ENCODE measurements around the gene CHRD.

Gene CHRD

GRCh38 chr3:184419171-184419570, 39.3 kb downstream of the CHRD start:
- H3K36me3 ChIP-seq (ENCODE audit: control insufficient read depth, low read length): no peaks in the 10 kb centered on the region
- H3K9me2 ChIP-seq (replicated peaks; ENCODE audit: control insufficient read depth, low read length): no peaks in the 10 kb centered on the region
- TF ChIP-seq EZH2phosphoT487 (IDR thresholded peaks at IDR 0.05; ENCODE audit: borderline replicate concordance, low read length) (no peak), CTCF (IDR thresholded peaks at IDR 0.05; ENCODE audit: low read depth, low read length, poor library complexity, severe bottlenecking) (no peak)
- H3K4me2 ChIP-seq (ENCODE audit: low read length): no peak overlapping the region
- H3K27ac ChIP-seq (ENCODE audit: low read depth, low read length): no peak overlapping the region
- no peak overlapping the region for H3K4me3 ChIP-seq (ENCODE audit: low read length)
- H3K27me3 ChIP-seq (ENCODE audit: control insufficient read depth, low read length): peaks cover 3% of the 10 kb centered on the region; the same call in 1 of the 2 replicates
- H4K20me1 ChIP-seq (ENCODE audit: control insufficient read depth, insufficient read depth, low read depth, low read length): no peaks in the 10 kb centered on the region
- no peaks in the 10 kb centered on the region for H3K9me3 ChIP-seq (ENCODE audit: control insufficient read depth, insufficient read depth, low read length)
- H3K4me1 ChIP-seq (ENCODE audit: control insufficient read depth, low read length): no peaks in the 10 kb centered on the region
- no peaks in the 10 kb centered on the region for H3K79me2 ChIP-seq (ENCODE audit: control insufficient read depth, low read length)
- no peaks in the 10 kb centered on the region for H3F3A ChIP-seq (ENCODE audit: control insufficient read depth, insufficient read depth)

- Histone ChIP-seq H3K9me3 (ENCODE audit: control insufficient read depth, insufficient read depth, low read length) (no peaks in the 10 kb centered on the region), H3K4me2 (ENCODE audit: low read length) (no peak overlapping the region), H3F3A (ENCODE audit: control insufficient read depth, insufficient read depth) (no peaks in the 10 kb centered on the region), H3K9me2 (replicated peaks; ENCODE audit: control insufficient read depth, low read length) (no peaks in the 10 kb centered on the region), H3K36me3 (ENCODE audit: control insufficient read depth, low read length) (no peaks in the 10 kb centered on the region), H3K79me2 (ENCODE audit: control insufficient read depth, low read length) (no peaks in the 10 kb centered on the region), H3K4me1 (ENCODE audit: control insufficient read depth, low read length) (no peaks in the 10 kb centered on the region), H3K4me3 (ENCODE audit: low read length) (no peak overlapping the region), H4K20me1 (ENCODE audit: control insufficient read depth, insufficient read depth, low read depth, low read length) (no peaks in the 10 kb centered on the region), H3K27ac (ENCODE audit: low read depth, low read length) (no peak overlapping the region), H3K27me3 (ENCODE audit: control insufficient read depth, low read length) (peaks cover 6% of the 10 kb centered on the region; the same call in 1 of the 2 replicates)
- TF ChIP-seq CTCF (IDR thresholded peaks at IDR 0.05; ENCODE audit: low read depth, low read length, poor library complexity, severe bottlenecking) (no peak), EZH2phosphoT487 (IDR thresholded peaks at IDR 0.05; ENCODE audit: borderline replicate concordance, low read length) (no peak)
Observed at GRCh38 chr3:184423561-184423960, 43.7 kb downstream of the CHRD start.

GRCh38 chr3:184426691-184427141, 46.9 kb downstream of the CHRD start:
- Histone ChIP-seq H3K9me2 (replicated peaks; ENCODE audit: control insufficient read depth, low read length) (no peaks in the 10 kb centered on the region), H3F3A (ENCODE audit: control insufficient read depth, insufficient read depth) (peaks cover 3% of the 10 kb centered on the region; the same call in 1 of the 2 replicates), H4K20me1 (ENCODE audit: control insufficient read depth, insufficient read depth, low read depth, low read length) (no peaks in the 10 kb centered on the region), H3K27ac (ENCODE audit: low read depth, low read length) (no peak overlapping the region), H3K4me3 (ENCODE audit: low read length) (no peak overlapping the region), H3K4me1 (ENCODE audit: control insufficient read depth, low read length) (peaks cover 4% of the 10 kb centered on the region), H3K27me3 (ENCODE audit: control insufficient read depth, low read length) (peaks cover 7% of the 10 kb centered on the region; the same call in 1 of the 2 replicates), H3K36me3 (ENCODE audit: control insufficient read depth, low read length) (no peaks in the 10 kb centered on the region), H3K79me2 (ENCODE audit: control insufficient read depth, low read length) (no peaks in the 10 kb centered on the region), H3K9me3 (ENCODE audit: control insufficient read depth, insufficient read depth, low read length) (no peaks in the 10 kb centered on the region; the same call in 1 of the 2 replicates), H3K4me2 (ENCODE audit: low read length) (no peak overlapping the region)
- no peak for TF ChIP-seq CTCF (IDR thresholded peaks at IDR 0.05; ENCODE audit: low read depth, low read length, poor library complexity, severe bottlenecking)
- TF ChIP-seq EZH2phosphoT487 (IDR thresholded peaks at IDR 0.05; ENCODE audit: borderline replicate concordance, low read length): no peak

All from DOHH2 (cell line).